ENCODE data around the gene RGR.

Gene RGR

GRCh38 chr10:84232376-84232775, 12.5 kb upstream of the RGR start:
- no peak overlapping the region for H3K27ac ChIP-seq
- TF ChIP-seq CTCF (conservative IDR thresholded peaks at IDR 0.05): no peak
- TF ChIP-seq ZFX (IDR thresholded peaks at IDR 0.05): no peak

- no peak overlapping the region for H3K27ac ChIP-seq
- no peak for TF ChIP-seq CTCF (conservative IDR thresholded peaks at IDR 0.05)
- TF ChIP-seq ZFX (IDR thresholded peaks at IDR 0.05): no peak
Measured at GRCh38 chr10:84233940-84234339, 10.9 kb upstream of the RGR start.

GRCh38 chr10:84234479-84234878, 10.4 kb upstream of the RGR start:
- TF ChIP-seq ZFX (IDR thresholded peaks at IDR 0.05): no peak
- no peak for TF ChIP-seq CTCF (conservative IDR thresholded peaks at IDR 0.05)
- H3K27ac ChIP-seq: no peak overlapping the region

- no peak overlapping the region for H3K27ac ChIP-seq
- TF ChIP-seq ZFX (IDR thresholded peaks at IDR 0.05) (no peak), CTCF (conservative IDR thresholded peaks at IDR 0.05) (no peak)
Measured at GRCh38 chr10:84235096-84235495, 9.8 kb upstream of the RGR start.

- TF ChIP-seq CTCF (conservative IDR thresholded peaks at IDR 0.05): no peak
- no peak for TF ChIP-seq ZFX (IDR thresholded peaks at IDR 0.05)
- H3K27ac ChIP-seq: no peak overlapping the region
Measured at GRCh38 chr10:84236807-84237198, 8.1 kb upstream of the RGR start.

GRCh38 chr10:84237199-84238051, 7.4 kb upstream of the RGR start:
- TF ChIP-seq ZFX (IDR thresholded peaks at IDR 0.05): no peak
- TF ChIP-seq CTCF (conservative IDR thresholded peaks at IDR 0.05): no peak; the same call in 1 of the 2 replicates
- no peak overlapping the region for H3K27ac ChIP-seq

GRCh38 chr10:84238909-84239308, 5.9 kb upstream of the RGR start:
- TF ChIP-seq CTCF (conservative IDR thresholded peaks at IDR 0.05) (no peak), ZFX (IDR thresholded peaks at IDR 0.05) (no peak)
- H3K27ac ChIP-seq: no peak overlapping the region
